GM19452 (cell line): ENCODE results near the gene FAM81A.
"Not testable (repeated sequence)": the region's sequence is repeated elsewhere in the genome, so short reads cannot be mapped to it uniquely, and the experiment has no call there.

Experiments
- ATAC-seq: cut with Tn5 transposase; IDR thresholded peaks from one replicate; pipeline ENCODE4 v1.9.1; 2021; ENCODE audit not compliant: unreplicated experiment

FAM81A gene

DNA sequence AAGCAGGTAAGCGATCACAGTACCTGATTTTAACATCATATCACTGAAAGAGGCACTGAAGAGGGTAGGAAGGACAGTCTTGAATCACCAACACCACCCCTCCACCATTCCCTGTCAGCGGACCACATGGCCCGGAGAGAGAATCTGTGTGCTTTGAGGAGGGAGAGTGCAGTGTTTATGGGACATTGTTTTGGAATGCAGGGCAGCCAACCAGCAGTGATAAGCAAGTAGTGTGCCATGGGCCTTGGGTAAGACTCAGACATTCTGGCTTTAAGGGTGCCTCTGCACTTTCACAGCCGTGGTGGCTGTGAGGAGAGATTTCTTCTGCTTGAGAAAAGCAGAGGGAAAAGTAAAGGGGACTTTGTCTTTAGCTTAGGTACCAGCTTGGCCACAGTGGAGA is 46.4 kb downstream of the FAM81A start:
- no peak for ATAC-seq

DNA sequence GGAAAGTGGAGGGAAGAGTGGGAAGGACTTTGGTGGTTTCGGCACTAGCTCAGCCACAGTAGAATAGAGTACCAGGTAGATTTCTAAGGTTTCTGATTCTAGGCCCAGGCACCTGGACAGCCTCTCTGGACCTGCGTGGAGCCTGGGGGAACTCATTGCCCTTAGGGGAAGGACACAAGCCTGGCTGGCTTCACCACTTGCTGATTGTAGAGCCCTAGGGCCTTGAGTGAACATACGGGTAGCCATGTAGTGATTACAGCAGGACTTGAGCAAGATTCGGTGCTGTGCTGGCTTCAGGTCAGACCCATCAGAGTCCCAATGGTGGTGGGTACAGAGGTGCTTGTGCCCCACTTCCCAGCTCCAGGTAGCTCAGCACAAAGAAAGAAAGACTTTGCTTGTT is 47.0 kb downstream of the FAM81A start:
- ATAC-seq = no peak

DNA sequence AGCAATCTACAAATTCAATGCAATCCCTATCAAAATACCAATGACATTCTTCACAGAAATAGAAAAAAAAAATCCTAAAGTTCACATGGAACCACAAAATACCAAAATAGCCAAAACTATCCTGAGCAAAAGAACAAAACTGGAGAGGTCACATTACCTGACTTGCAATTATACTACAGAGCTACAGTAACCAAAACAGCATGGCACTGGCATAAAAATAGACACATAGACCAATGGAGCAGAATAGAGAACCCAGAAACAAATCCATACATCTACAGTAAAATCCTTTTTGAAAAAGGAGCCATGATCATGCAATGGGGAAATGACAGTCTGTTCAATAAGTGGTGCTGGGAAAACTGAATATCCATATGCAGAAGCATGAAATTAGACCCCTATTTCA is 51.5 kb downstream of the FAM81A start:
- ATAC-seq = not testable (repeated sequence)

DNA sequence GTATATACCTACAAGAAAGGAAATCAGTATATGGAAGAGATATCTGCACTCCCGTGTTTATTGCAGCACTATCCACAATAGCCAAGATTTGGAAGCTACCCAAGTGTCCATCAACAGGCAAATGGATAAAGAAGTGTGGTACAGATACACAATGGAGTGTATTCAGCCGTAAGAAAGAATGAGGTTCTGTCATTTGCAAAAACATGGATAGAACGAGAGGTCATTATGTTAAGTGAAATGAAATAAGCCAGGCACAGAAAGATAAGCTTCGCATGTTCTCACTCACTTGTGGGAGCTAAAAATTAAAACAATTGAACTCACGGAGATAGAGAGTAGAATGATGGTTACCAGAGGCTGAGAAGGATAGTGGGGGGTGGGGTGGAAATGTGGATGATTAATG is 53.1 kb downstream of the FAM81A start:
- ATAC-seq = no peak

DNA sequence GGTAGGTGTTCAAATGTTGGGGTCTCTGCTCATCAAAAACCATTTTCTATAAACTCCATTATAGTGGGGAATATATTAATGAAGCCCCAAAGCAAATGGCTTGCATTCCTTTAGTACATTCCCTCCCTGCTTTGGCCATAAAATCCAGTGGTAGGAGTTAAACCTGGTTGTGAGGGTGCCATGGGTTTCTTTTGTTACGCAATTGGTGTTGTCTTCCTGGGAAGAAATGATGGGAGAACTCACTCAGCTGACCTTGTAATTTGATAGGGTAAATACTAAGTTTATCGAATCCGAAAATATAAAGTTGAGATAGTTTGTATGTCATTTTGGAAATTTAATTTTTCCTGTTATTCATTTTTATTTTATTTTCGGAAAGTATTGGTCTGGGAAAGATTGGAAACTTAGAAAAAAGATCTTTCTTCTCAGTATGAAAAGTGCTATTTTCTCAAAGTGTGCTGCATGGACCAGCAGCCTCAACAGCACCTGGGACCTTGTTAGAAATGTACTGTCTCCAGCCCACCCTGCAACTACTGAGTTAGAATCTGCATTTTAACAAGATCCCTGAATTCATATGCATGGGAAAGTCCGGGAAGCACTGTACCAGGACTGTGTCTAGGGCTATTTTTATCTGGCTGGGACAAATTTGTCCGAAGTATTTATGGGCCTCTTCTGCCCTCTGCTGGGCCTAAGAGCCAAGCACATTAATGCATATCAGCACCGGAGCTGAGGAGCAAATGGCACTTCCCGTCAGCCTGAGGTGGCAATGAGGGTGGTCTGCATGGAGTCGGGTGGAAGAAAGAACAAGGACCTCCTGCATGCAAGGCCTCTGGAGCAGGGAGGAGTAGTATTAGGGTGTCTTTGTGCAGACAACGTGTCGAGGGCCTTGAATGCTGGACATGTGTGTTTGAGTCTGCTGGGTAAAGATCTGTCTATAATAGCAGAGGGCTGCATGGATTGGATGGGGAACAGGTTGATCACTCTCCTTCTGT is 54.7 kb downstream of the FAM81A start:
- peak; percentile 53 for ATAC-seq

DNA sequence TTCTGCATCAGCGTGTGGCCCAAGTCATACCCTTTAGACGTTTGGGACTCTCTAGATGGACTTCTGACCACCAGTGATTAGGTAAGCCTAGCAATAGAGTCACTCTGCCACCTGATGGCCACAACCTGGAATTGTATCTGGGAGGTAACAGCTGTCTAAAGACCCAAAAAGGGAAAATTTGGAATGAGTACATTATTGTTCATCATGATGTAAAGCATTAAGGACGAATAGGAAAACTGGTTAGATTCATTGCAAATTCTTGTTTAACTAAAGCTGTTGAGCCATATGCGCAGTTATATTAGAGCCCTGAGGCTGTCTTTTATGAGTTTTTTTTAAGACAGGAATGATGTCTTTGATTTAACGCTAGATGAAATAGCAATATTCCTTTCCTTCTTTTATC is 63.6 kb downstream of the FAM81A start:
- no peak for ATAC-seq

DNA sequence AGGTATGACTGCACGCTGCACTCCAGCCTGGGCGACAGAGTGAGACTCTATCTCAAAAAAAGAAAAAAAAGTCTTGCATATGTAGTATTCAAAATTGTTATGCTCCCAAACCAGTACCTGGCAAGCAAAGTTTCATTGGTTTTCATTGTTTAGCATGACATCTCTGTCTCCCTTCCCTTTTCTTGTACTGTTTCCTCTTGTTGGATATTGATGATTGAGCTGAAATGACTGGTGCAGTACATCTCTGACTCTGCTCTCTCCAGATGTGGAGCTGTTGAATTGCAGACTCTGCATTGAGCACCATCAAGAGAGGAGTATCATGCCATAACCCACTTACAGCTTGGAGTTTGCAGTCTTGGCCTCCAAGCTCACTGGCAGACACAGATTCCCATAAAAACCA is 77.2 kb downstream of the FAM81A start:
- ATAC-seq = no peak

DNA sequence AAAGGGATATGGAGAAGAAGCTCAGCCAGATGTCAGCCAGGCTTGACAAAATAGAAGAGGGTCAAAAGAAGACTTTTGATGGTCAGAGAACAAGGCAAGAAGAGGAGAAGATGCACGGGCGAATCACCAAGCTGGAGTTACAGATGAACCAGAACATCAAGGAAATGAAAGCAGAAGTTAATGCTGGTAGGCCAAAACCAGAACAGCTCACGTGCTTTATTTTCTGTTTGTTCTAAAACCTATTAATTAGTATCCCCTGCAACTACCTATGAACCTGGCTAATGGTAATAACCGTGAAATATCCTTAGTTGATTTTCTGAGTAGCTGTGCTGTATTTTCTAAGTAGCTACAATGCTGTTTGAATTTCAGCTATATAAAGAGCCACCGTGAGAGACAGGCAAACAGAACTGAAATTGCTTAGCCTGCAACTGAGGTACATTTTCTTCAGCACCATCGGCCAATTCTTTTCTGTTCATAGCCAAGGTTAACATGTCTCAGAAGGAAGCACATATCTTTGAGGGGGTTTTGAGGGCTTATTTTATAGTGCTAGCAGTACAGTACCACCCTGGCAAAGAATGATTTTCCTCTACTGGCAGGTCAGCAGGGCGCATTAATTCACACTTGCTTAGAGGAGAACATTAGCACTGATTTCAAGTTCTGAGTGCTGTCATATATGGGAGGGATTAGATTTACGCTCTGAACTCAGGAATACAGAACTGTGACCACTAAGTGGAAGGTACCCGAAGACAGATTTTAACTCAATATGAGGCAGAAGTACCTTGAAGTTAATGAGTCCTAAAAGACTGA is 78.9 kb downstream of the FAM81A start:
- ATAC-seq = peak; percentile 59

DNA sequence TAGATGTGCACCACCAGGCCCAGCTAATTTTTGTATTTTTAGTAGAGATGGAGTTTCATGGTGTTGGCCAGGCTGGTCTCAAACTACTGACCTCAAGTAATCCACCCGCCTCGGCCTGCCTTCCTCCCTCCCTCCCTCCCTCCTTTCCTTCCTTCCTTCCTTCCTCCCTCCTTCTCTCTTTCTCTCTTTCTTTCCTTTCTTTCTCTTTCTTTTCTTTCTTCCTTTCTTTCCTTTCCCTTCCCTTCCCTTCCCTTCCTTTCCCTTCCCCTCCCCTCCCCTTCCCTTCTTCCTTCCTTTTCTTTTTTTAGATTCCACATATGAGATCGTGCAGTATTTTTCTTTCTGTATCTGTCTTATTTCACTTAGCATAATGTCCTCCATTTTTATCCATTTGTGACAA is 81.3 kb downstream of the FAM81A start:
- no peak for ATAC-seq

DNA sequence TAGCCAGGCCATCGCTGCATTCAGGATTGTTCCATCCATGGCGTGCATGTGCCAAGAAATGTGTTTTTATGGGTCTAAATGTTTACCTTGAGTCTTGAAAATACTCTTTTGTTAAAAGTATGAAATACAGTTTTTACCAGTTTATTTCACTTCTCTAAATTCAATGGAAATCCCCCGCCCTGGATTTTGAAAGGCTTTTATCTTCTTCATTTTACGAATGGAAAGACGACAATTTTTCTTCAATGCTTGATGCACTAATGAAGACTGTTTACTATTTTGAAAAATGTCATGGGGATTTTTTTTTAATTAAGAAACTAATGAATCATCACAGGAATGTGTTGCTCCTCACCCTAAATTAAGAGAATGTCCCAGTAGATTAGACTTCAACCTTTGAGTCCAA is 83.5 kb downstream of the FAM81A start:
- no peak for ATAC-seq

DNA sequence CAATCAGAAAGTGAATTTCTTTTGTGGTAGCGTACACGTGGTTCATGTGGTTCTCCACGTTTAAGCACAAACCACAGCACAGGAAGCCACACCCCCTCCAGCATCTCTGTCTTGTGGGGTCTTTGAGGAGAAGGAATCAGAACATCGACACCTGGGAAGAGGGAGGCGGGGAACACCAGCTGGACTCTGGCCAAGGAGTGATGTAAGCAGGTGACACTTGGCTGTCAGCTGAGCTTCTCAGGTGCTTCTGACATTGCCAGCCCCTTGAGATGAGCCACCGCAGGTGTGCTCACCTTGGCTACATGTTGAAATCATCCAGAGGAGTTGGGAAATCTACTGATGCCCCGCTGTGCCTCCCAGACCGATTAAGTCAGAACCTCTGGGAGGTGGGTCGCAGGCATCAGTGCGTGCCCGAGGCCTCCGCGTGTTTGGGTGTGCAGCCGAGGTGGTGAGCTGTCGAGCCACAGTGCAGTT is 85.0 kb downstream of the FAM81A start:
- ATAC-seq = no peak

DNA sequence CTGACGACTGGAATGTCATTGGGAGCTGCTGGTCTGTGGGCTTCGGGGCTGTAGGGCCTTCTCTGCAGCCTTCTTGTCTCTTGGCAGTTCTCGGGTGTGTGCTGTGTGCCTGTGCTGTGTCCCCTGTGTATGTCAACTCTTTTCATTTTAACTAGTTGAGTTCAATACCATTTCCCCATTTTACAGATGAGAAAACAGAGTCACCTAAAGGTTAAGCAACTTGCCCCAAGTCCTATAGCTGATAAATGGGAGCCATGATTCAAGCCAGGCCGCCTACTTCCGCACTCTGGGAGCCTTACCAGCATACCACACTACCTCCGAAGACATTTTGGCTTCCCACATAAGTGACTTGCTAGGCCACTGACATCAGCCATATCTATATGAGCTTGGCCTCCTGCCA is 85.7 kb downstream of the FAM81A start:
- ATAC-seq = no peak

DNA sequence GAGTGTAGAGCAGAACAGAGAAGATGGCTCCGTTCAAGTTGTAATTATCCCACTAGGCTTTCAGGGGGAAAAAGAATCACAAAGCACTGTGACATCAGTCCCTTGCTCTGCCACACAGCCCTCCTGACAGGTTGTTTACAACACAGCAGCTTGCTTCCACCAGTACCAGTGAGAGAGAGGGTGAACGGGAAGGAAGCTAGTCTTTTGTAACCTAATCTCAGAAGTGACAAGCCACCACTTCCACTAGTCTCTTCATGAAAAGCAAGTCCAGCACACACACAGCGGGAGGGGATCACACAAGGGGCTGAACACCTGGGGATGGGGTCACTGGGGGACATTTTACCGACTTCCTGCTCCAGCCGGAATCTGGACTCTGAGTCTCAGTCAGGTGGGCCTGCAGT is 86.3 kb downstream of the FAM81A start:
- ATAC-seq = no peak

DNA sequence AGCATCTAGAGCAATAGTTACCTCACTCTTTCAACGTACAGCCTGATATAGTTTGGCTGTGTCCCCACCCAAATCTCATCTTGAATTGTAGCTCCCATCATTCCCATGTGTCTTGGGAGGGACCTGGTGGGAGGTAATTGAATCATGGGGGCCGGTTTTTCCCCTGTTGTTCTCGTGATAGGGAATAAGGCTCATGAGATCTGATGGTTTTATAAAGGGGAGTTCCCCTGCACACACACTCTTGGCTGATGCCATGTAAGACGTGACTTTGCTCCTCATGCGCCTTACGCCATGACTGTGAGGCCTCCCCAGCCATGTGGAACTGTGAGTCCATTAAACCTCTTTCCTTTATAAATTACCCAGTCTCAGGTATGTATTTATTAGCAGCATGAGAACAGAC is 88.5 kb downstream of the FAM81A start:
- not testable (repeated sequence) for ATAC-seq

DNA sequence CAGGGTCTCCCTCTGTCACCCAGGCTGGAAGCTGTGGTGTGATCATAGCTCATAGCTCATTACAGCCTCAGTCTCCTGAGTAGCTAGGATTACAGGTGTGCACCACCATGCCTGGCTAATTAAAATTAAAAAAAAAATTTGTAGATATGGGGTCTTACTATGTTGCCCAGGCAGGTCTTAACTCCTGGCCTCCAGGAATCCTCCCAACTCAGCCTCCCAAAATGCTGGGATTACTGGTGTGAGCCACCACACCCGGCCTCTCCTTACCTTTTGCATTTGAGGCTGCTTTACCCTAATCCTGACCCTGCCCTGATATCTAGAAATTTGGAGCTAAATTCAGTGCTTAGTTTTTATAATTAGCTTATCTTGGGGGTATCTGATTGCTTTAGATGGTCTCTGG is 90.4 kb downstream of the FAM81A start:
- ATAC-seq = no peak

DNA sequence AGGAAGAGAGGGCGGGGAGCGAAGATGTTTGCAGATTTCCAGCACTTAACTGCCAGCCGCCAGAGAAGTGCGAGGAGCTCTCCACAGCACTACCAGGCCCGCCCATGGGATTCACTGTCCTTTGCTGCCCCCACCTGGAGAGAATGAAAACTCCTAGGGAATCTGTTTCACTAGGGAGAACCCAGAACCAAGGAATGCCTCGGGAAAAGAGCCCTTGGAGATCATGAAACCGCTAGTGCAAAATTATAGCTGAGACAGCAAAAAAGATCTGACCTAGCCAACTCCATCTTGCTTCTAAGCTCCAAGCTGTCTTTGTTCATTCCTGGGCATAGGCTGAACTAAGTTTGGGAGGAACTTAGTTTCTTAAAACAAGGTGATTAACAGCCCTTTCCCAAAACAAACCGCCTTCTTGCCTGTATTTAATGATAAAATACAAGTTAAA is 91.0 kb downstream of the FAM81A start:
- ATAC-seq = no peak

DNA sequence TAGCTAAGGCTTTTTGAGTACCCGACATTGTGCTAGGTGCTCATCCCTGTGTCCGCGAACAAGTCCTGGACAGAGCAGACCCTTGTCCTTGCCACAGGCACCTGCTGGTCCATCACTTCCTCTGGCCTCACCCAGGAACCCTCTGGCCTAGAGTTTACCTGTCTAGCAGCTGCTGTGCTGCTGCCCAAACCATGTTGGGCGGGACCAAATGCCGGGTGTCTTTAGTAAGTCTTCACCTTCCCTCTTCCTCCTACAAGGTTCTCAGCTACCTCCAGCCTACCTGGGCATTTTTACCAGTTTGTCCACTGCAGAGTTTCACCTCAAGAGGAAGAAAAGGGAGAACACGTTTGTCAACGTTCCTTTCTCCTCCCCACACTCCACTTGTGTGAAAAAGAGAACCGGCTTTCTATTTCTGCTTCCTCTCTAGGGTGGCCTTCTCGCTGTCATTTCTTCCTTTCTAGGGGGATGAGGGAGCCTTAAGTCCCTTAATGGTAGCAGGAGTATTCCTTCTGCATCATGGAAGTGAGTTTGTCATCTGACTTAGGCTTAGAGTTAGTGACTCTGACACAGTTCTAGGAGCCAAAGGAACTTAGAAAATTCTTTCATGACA is 93.2 kb downstream of the FAM81A start:
- ATAC-seq = no peak

DNA sequence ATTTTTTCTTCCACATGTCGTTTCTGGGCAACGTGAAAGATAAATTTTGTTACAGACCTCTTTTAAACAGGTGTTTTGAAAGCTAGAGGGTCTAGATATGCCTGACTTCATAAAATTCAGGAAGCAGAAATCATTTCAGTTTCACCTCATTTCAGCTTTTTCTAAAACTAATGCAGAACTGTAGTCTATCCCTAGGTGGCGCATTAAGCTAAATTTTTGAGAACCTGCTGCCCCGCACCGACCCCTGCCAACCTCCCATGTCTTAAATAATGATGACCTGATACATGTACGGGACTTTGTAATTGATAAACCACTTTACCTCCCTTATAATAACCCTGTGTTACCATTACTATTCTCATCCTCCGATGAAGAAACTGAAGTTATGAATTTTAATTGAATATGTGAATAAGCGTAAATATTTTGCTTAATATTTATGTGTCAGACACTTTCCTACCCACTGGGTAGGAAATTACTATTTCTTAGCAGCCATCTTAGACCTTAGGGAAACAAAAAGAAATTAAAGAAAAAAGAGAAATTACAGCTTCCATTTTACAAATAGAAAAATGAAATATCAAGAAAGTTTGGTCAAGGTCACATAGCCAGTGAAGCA is 94.9 kb downstream of the FAM81A start:
- ATAC-seq = no peak

DNA sequence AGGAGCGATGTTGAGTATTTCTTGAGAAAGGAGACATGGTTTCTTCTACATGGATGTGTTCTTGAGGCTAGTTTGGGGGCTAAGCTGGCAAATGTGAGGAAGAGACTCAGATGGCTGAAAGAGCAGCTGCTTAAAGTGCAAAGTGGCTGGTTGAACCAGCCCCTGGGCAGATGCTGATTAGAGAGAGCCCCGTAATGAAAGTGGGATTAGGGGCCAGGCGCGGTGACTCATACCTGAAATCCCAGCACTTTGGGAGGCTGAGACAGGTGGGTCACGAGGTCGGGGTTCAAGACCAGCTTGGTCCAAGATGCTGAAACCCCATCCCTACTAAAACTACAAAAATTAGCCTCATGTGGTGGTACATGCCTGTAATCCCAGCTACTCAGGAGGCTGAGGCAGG is 98.6 kb downstream of the FAM81A start:
- ATAC-seq = no peak

DNA sequence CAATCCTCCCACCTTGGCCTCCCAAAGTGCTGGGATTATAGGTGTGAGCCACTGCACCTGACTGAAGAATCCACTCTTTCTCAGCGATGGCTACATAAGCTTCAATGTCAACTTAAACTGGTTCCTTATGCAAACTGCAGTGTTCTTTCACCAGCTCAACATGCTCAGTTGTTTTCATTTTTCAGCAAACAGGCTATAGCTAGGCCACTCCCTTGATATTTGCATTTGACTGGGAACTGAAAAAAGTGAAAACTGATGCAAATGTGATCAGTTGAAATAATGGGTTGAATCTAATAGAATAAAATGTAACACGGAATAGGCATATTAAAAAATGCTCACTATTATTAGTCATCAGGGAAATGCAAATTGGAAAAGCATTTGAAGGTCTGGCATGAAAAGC is 99.4 kb downstream of the FAM81A start:
- no peak for ATAC-seq

DNA sequence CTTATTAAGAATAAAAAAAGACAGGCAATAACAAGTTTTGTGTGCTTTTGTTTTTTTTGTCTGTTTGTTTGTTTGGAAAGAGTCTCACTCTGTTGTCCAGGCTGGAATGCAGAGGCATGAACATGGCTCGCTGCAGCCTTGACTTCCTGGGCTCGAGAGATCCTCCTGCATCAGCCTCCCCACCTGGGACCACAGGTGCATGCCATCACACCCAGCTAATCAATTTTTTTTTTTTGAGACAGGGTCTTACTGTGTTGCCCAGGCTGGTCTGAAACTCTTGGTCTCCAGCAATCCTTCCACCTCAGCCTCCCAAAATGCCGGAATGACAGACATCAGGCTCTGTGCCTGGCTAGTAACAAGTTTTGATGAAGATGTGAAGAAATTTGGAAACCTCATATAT is 100.5 kb downstream of the FAM81A start:
- no peak for ATAC-seq
